H9 (cell line): ENCODE data around the gene AKT1S1. TPM values are rescaled to one million over a fixed set of nuclear protein-coding genes. Genes with fewer than 3 reads are reported as not detected.

Experiments used
- DNase-seq: peaks from one replicate; pipeline ENCODE4 v3.0.0-alpha.2; 2017
- H2AFZ ChIP-seq: one replicate; pipeline ENCODE4 v1.6.1; 2013; ENCODE audit warnings: mild to moderate bottlenecking, low read length, control low read depth, moderate library complexity
- H2AK5ac ChIP-seq: 2 replicates; pipeline ENCODE4 v1.6.1; 2013; ENCODE audit warnings: low read length, control low read depth, mixed read lengths; ENCODE audit not compliant: insufficient read length
- H2BK120ac ChIP-seq: one replicate; pipeline ENCODE4 v1.6.1; 2013; ENCODE audit warnings: low read depth, mild to moderate bottlenecking, low read length, control low read depth, inconsistent platforms; ENCODE audit not compliant: poor library complexity, severe bottlenecking
- H2BK12ac ChIP-seq: 2 replicates; pipeline ENCODE4 v1.6.1; 2013; ENCODE audit warnings: low read length, control low read depth, mixed read lengths, low read depth; ENCODE audit not compliant: insufficient read length
- H2BK15ac ChIP-seq: 2 replicates; pipeline ENCODE4 v1.6.1; 2013; ENCODE audit warnings: low read depth, low read length, control low read depth
- H2BK20ac ChIP-seq: one replicate; pipeline ENCODE4 v1.6.1; 2013; ENCODE audit warnings: low read depth, mild to moderate bottlenecking, low read length, control low read depth, inconsistent platforms; ENCODE audit not compliant: poor library complexity, severe bottlenecking
- H2BK5ac ChIP-seq: 2 replicates; pipeline ENCODE4 v1.6.1; 2013; ENCODE audit warnings: low read length, control low read depth, mixed read lengths; ENCODE audit not compliant: insufficient read length
- H3K14ac ChIP-seq: 2 replicates; pipeline ENCODE4 v1.6.1; 2013; ENCODE audit warnings: low read length, control low read depth; ENCODE audit not compliant: insufficient read depth
- H3K18ac ChIP-seq: 2 replicates; pipeline ENCODE4 v1.6.1; 2013; ENCODE audit warnings: low read depth, mild to moderate bottlenecking, mixed read lengths, low read length, control low read depth; ENCODE audit not compliant: insufficient read length
- H3K23ac ChIP-seq: 2 replicates; pipeline ENCODE4 v1.6.1; 2013; ENCODE audit warnings: low read length, control low read depth, mixed read lengths, low read depth; ENCODE audit not compliant: insufficient read length
- H3K23me2 ChIP-seq: 2 replicates; pipeline ENCODE4 v1.6.1; 2013; ENCODE audit warnings: low read depth, mild to moderate bottlenecking, mixed read lengths, low read length, control low read depth; ENCODE audit not compliant: insufficient read length, poor library complexity, severe bottlenecking
- H3K27ac ChIP-seq: 2 replicates; pipeline ENCODE4 v1.5.1; 2013; ENCODE audit warnings: low read length, control low read depth, mixed read lengths, low read depth; ENCODE audit not compliant: insufficient read length
- H3K27me3 ChIP-seq: 2 replicates; pipeline ENCODE4 v1.6.1; 2013; ENCODE audit warnings: low read length, control low read depth, inconsistent platforms; ENCODE audit not compliant: insufficient read depth
- H3K4ac ChIP-seq: 2 replicates; pipeline ENCODE4 v1.6.1; 2013; ENCODE audit warnings: low read depth, mild to moderate bottlenecking, control low read depth, inconsistent platforms, low read length, moderate library complexity
- H3K4me1 ChIP-seq: 2 replicates; pipeline ENCODE4 v1.6.1; 2013; ENCODE audit warnings: low read length, control low read depth, inconsistent platforms; ENCODE audit not compliant: insufficient read depth
- H3K4me2 ChIP-seq: 2 replicates; pipeline ENCODE4 v1.6.1; 2013; ENCODE audit warnings: low read length, control low read depth, mixed read lengths; ENCODE audit not compliant: insufficient read length, insufficient read depth
- H3K56ac ChIP-seq: 2 replicates; pipeline ENCODE4 v1.6.1; 2013; ENCODE audit warnings: low read depth, mild to moderate bottlenecking, mixed read lengths, low read length, control low read depth; ENCODE audit not compliant: insufficient read length
- H3K79me1 ChIP-seq: 2 replicates; pipeline ENCODE4 v1.6.1; 2013; ENCODE audit warnings: low read depth, mild to moderate bottlenecking, moderate library complexity, low read length, control low read depth, inconsistent platforms; ENCODE audit not compliant: insufficient read depth, poor library complexity, severe bottlenecking
- H3K79me2 ChIP-seq: 2 replicates; pipeline ENCODE4 v1.6.1; 2013; ENCODE audit warnings: low read length, control low read depth, inconsistent platforms; ENCODE audit not compliant: insufficient read depth
- H3K9ac ChIP-seq: 2 replicates; pipeline ENCODE4 v1.6.1; 2013; ENCODE audit warnings: low read length, control low read depth, mixed read lengths; ENCODE audit not compliant: insufficient read length; ENCODE audit errors: extremely low read depth
- H3K9me3 ChIP-seq: one replicate; pipeline ENCODE4 v1.6.1; 2013; ENCODE audit warnings: low read depth, low read length, inconsistent platforms; ENCODE audit not compliant: control insufficient read depth
- H3T11ph ChIP-seq: one replicate; pipeline ENCODE4 v1.6.1; 2013; ENCODE audit warnings: mild to moderate bottlenecking, low read length, control low read depth, inconsistent platforms
- H4K20me1 ChIP-seq: one replicate; pipeline ENCODE4 v1.6.1; 2013; ENCODE audit not compliant: control insufficient read depth, insufficient read length, insufficient read depth
- H4K5ac ChIP-seq: 2 replicates; pipeline ENCODE4 v1.6.1; 2013; ENCODE audit warnings: low read depth, mild to moderate bottlenecking, mixed read lengths, low read length, control low read depth; ENCODE audit not compliant: insufficient read length
- H4K8ac ChIP-seq: replicated peaks from 2 replicates; pipeline ENCODE4 v1.6.1; 2013; ENCODE audit warnings: low read length, control low read depth, mixed read lengths, low read depth; ENCODE audit not compliant: insufficient read length
- H4K91ac ChIP-seq: 2 replicates; pipeline ENCODE4 v1.6.1; 2013; ENCODE audit warnings: low read depth, mild to moderate bottlenecking, moderate library complexity, mixed read lengths, low read length, control low read depth; ENCODE audit not compliant: insufficient read length
- H3K27ac Mint-ChIP-seq, 3 experiments: 2 replicates in 2 of 3; 3 replicates in 1 of 3; pipeline ENCODE4 v1.8.0; 2020 to 2021; ENCODE audit warnings: mixed read lengths in 3 of 3, mild to moderate bottlenecking in 1 of 3, moderate library complexity in 1 of 3
- H3K27me3 Mint-ChIP-seq: 2 replicates; pipeline ENCODE4 v1.8.0; 2021; ENCODE audit warnings: low read depth, mild to moderate bottlenecking, moderate library complexity, mixed read lengths
- H3K36me3 Mint-ChIP-seq, 3 experiments: 2 replicates in 2 of 3; 3 replicates in 1 of 3; pipeline ENCODE4 v1.8.0; 2020 to 2021; ENCODE audit warnings: low read depth in 3 of 3, mixed read lengths in 3 of 3; ENCODE audit not compliant: insufficient read depth in 1 of 3
- H3K4me1 Mint-ChIP-seq, 2 experiments: 2 replicates each; pipeline ENCODE4 v1.8.0; 2020; ENCODE audit warnings: mixed read lengths in 2 of 2
- H3K4me3 Mint-ChIP-seq, 2 experiments: 2 replicates in 1 of 2; 3 replicates in 1 of 2; pipeline ENCODE4 v1.8.0; 2020 to 2021; ENCODE audit warnings: mild to moderate bottlenecking in 2 of 2, mixed read lengths in 2 of 2, moderate library complexity in 1 of 2
- H3K9me3 Mint-ChIP-seq, 2 experiments: 2 replicates in 1 of 2; 3 replicates in 1 of 2; pipeline ENCODE4 v1.8.0; 2020; ENCODE audit warnings: mild to moderate bottlenecking in 2 of 2, mixed read lengths in 2 of 2, moderate library complexity in 1 of 2
- WGBS: extraction: QIAGEN DNeasy Blood & Tissue Kit; methylation state at CpG from one replicate; pipeline ENCODE4 v1.1.7; 2013; ENCODE audit warnings: missing lambda C conversion rate, low lambda C conversion rate, mixed read lengths; ENCODE audit not compliant: insufficient read length; ENCODE audit errors: extremely low coverage; 5-methylcytosine and 5-hydroxymethylcytosine counted together
- total RNA-seq: library from RNA; stranded (reverse); gene quantifications from 2 replicates; pipeline ENCODE4 v1.2.1, GENCODE V29; 2021
- TF ChIP-seq, protein P1 (sequence below): fragments of 200-600 bp; sonication (generic); conservative IDR thresholded peaks from 3 replicates; pipeline ENCODE4 v1.8.0; 2021; ENCODE audit warnings: antibody characterized with exemption, mild to moderate bottlenecking

The AKT1S1 gene
- total RNA-seq, 1 experiment from 2014 or later = 43.5 TPM

DNA sequence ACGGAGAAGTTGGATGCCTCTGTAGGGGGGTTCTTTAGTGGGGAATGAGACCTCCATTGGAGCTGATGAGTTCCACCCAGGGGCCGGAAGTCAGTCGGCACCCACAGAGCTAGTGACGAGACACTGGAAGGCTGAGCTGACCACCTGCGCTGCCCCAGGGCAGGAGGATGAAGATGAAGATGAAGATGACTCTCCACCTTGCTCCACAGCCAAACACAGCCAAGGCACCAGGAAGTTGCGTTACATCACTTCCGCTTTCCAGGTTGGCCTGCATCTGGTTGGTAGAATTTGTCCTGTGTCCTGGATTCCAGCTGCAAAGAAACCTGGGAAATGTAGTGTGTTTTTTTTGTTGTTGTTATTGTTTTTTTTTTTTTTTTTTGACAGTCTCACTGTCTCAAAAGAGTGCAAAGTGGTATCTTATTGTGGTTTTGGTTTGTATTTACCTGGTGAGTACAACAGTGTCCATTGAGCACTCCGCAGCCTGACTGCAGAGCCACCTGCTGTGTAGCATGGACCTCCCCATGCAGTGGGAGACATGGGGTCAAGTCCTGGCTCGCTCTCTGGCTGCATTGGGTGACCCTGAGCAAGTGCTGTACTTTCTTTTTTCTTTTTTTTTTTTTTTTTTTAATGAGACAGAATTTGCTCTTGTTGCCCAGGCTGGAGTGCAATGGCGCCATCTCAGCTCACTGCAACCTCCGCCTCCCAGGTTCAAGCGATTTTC lies 2.2 kb upstream of the AKT1S1 start:
- no peak for DNase-seq
- Mint-ChIP-seq H3K27ac (peak overlapping the region in 1 of 3 experiments; percentile 63; a peak in 2 of 7 replicates), H3K36me3 (peaks cover 43 to 54% (median 54%) of the 10 kb centered on the region in 3 experiments), H3K27me3 (no peaks in the 10 kb centered on the region), H3K9me3 (no peaks in the 10 kb centered on the region), H3K4me1 (peaks cover 18 to 28% of the 10 kb centered on the region in 2 experiments), H3K4me3 (no peak overlapping the region)
- H3K4me1 ChIP-seq = no peaks in the 10 kb centered on the region
- H3K56ac ChIP-seq = no peak overlapping the region
- no peaks in the 10 kb centered on the region for H3K79me1 ChIP-seq
- no peak overlapping the region for H2BK5ac ChIP-seq
- peak overlapping the region; percentile 78 for H3K4me2 ChIP-seq
- no peak overlapping the region for H3K4ac ChIP-seq
- no peak overlapping the region for H2BK12ac ChIP-seq
- no peak overlapping the region for H4K8ac ChIP-seq
- no peak overlapping the region for H2AFZ ChIP-seq
- no peak overlapping the region for H2BK20ac ChIP-seq
- no peak overlapping the region for H3K9ac ChIP-seq
- no peaks in the 10 kb centered on the region; the same call in 1 of the 2 replicates for H3K79me2 ChIP-seq
- no peak overlapping the region for H2BK15ac ChIP-seq
- no peak overlapping the region for H3K18ac ChIP-seq
- H2BK120ac ChIP-seq = no peak overlapping the region
- H3T11ph ChIP-seq = no peak overlapping the region
- H4K20me1 ChIP-seq = no peaks in the 10 kb centered on the region
- H3K23me2 ChIP-seq = peaks cover 11% of the 10 kb centered on the region
- WGBS = no CpG with 5 or more reads among the region's 12 CpGs
- H4K91ac ChIP-seq = no peak overlapping the region
- H3K14ac ChIP-seq = no peak overlapping the region
- H4K5ac ChIP-seq = no peak overlapping the region
- H3K9me3 ChIP-seq = no peaks in the 10 kb centered on the region
- H2AK5ac ChIP-seq = no peak overlapping the region
- H3K27me3 ChIP-seq = no peaks in the 10 kb centered on the region
- no peak overlapping the region for H3K23ac ChIP-seq
- no peak overlapping the region for H3K27ac ChIP-seq
- TF ChIP-seq, protein P1, sequence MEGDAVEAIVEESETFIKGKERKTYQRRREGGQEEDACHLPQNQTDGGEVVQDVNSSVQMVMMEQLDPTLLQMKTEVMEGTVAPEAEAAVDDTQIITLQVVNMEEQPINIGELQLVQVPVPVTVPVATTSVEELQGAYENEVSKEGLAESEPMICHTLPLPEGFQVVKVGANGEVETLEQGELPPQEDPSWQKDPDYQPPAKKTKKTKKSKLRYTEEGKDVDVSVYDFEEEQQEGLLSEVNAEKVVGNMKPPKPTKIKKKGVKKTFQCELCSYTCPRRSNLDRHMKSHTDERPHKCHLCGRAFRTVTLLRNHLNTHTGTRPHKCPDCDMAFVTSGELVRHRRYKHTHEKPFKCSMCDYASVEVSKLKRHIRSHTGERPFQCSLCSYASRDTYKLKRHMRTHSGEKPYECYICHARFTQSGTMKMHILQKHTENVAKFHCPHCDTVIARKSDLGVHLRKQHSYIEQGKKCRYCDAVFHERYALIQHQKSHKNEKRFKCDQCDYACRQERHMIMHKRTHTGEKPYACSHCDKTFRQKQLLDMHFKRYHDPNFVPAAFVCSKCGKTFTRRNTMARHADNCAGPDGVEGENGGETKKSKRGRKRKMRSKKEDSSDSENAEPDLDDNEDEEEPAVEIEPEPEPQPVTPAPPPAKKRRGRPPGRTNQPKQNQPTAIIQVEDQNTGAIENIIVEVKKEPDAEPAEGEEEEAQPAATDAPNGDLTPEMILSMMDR = no peak
